ENCODE data around the gene PAXX. TPM values are rescaled to one million over a fixed set of nuclear protein-coding genes. Genes with fewer than 3 reads are reported as not detected.

The PAXX gene
- total and polyA plus RNA-seq, 9 donors, result 1.1 to 48.9 (median 37.5) TPM

GRCh38 chr9:136984464-136985026 lies 7.7 kb upstream of the PAXX start:
- no peak for DNase-seq
- H3K4me1 ChIP-seq (ENCODE audit: insufficient read depth), result no peaks in the 10 kb centered on the region
- WGBS, 3 donors, result 41 to 44% (median 43%) methylated on average over 29 of the region's 29 CpGs
- no peaks in the 10 kb centered on the region for H3K27me3 ChIP-seq
- no peaks in the 10 kb centered on the region for H3K9me3 ChIP-seq
- no peak overlapping the region for H3K4me3 ChIP-seq
- H3K27ac ChIP-seq, result no peak overlapping the region
- TF ChIP-seq CTCF (IDR thresholded peaks at IDR 0.05) (no peak), EP300 (IDR thresholded peaks at IDR 0.05) (no peak), POLR2A (IDR thresholded peaks at IDR 0.05) (no peak)
- intact Hi-C loops (cut with DNase I), result no loop called here
- H3K36me3 ChIP-seq, result no peaks in the 10 kb centered on the region

- H3K27me3 ChIP-seq, result no peaks in the 10 kb centered on the region
- no peak overlapping the region for H3K4me3 ChIP-seq
- no peaks in the 10 kb centered on the region for H3K36me3 ChIP-seq
- intact Hi-C loops (cut with DNase I), result no loop called here
- no peak for DNase-seq
- TF ChIP-seq EP300 (IDR thresholded peaks at IDR 0.05) (no peak), CTCF (IDR thresholded peaks at IDR 0.05) (no peak), POLR2A (IDR thresholded peaks at IDR 0.05) (no peak)
- WGBS, 3 donors, result 4 to 12% (median 8%) methylated on average over 36 to 48 of the region's 48 CpGs
- H3K27ac ChIP-seq, result no peak overlapping the region
- H3K4me1 ChIP-seq (ENCODE audit: insufficient read depth), result no peaks in the 10 kb centered on the region
- H3K9me3 ChIP-seq, result no peaks in the 10 kb centered on the region
Measured at GRCh38 chr9:136985027-136985602, 7.1 kb upstream of the PAXX start.

GRCh38 chr9:136985853-136986252 lies 6.4 kb upstream of the PAXX start:
- no peaks in the 10 kb centered on the region for H3K9me3 ChIP-seq
- intact Hi-C loops (cut with DNase I), result no loop called here
- 16 to 22% (median 22%) methylated on average over 30 to 33 of the region's 33 CpGs for whole genome bisulfite sequencing, 3 donors
- no peaks in the 10 kb centered on the region for H3K27me3 ChIP-seq
- TF ChIP-seq POLR2A (IDR thresholded peaks at IDR 0.05), result no peak
- no peaks in the 10 kb centered on the region for H3K4me1 ChIP-seq (ENCODE audit: insufficient read depth)
- DNase-seq, result no peak
- no peak overlapping the region for H3K4me3 ChIP-seq
- H3K36me3 ChIP-seq, result no peaks in the 10 kb centered on the region
- H3K27ac ChIP-seq, result no peak overlapping the region

GRCh38 chr9:136988872-136989271 lies 3.4 kb upstream of the PAXX start:
- intact Hi-C loops (cut with DNase I), result no loop called here
- TF ChIP-seq EP300 (IDR thresholded peaks at IDR 0.05), result no peak
- no peak for TF ChIP-seq POLR2A (IDR thresholded peaks at IDR 0.05)
- TF ChIP-seq CTCF (IDR thresholded peaks at IDR 0.05), result no peak
- no peak overlapping the region for H3K27ac ChIP-seq
- DNase-seq, result no peak
- no peaks in the 10 kb centered on the region for H3K36me3 ChIP-seq
- H3K9me3 ChIP-seq, result no peaks in the 10 kb centered on the region
- H3K27me3 ChIP-seq, result no peaks in the 10 kb centered on the region
- 72 to 83% (median 77%) methylated on average over 4 of the region's 4 CpGs for WGBS, 3 donors
- H3K4me1 ChIP-seq (ENCODE audit: insufficient read depth), result peaks cover 4% of the 10 kb centered on the region
- H3K4me3 ChIP-seq, result no peak overlapping the region

GRCh38 chr9:136990242-136990911 lies 1.8 kb upstream of the PAXX start:
- Histone ChIP-seq H3K4me1 (ENCODE audit: insufficient read depth) (peaks cover 5% of the 10 kb centered on the region), H3K4me3 (no peak overlapping the region), H3K27me3 (no peaks in the 10 kb centered on the region), H3K36me3 (no peaks in the 10 kb centered on the region), H3K9me3 (no peaks in the 10 kb centered on the region), H3K27ac (no peak overlapping the region)
- WGBS, 3 donors, result 87 to 92% (median 89%) methylated on average over 10 of the region's 10 CpGs
- DNase-seq, result no peak
- no peak for TF ChIP-seq EP300 (IDR thresholded peaks at IDR 0.05)
- no peak for TF ChIP-seq CTCF (IDR thresholded peaks at IDR 0.05)
- TF ChIP-seq POLR2A (IDR thresholded peaks at IDR 0.05), result no peak
- intact Hi-C loops (cut with DNase I), result no loop called here
